HCT116 (cell line): ENCODE results near the gene SRPK2. TPM values are rescaled to one million over a fixed set of nuclear protein-coding genes. Genes with fewer than 3 reads are reported as not detected.

ENCODE experiments used
- ATAC-seq: fragments of 200-7000 bp; cut with Tn5 transposase; 2 replicates; pipeline ENCODE4 v1.9.1; 2020; ENCODE audit warnings: mild to moderate bottlenecking, moderate library complexity
- BruUV-seq: library from RNA; stranded (reverse); fragments of 400-500 nt; replicated peaks from 2 replicates; lab custom pipeline; 2021; lab: Mats Ljungman, UMichigan
- CTCF ChIA-PET: fragments of 300-600 bp; sonication (Branson Sonifier 250); formaldehyde crosslinking; loops from one replicate; lab custom pipeline; 2021; ENCODE audit warnings: antibody characterized with exemption; lab: Charles Lee
- POLR2A ChIA-PET: fragments of 300-600, 350-600 bp; sonication (Branson Sonifier 250); formaldehyde crosslinking; loops from one replicate; lab custom pipeline; 2021; ENCODE audit warnings: antibody characterized with exemption; lab: Charles Lee
- RAD21 ChIA-PET, 2 experiments: fragments of 300-600 bp; sonication (Branson Sonifier 250); formaldehyde crosslinking; loops; one replicate each; lab custom pipeline; 2023; ENCODE audit warnings: low total read pairs in 2 of 2; ENCODE audit not compliant: uncharacterized antibody in 2 of 2, unreplicated experiment in 2 of 2, low non-redundant PET in 1 of 2; lab: Charles Lee
- DNase-seq: peaks from one replicate; pipeline ENCODE4 v3.0.0-alpha.2; 2010; ENCODE audit warnings: low read depth, low spot score
- H2AFZ ChIP-seq: fragments of 200-600 bp; shearing (Covaris generic), sonication (generic); 2 replicates; pipeline ENCODE4 v1.6.1; 2017; ENCODE audit warnings: low read depth, mixed run types, mixed read lengths, antibody characterized with exemption, low read length; ENCODE audit not compliant: poor library complexity, severe bottlenecking
- H3K27ac ChIP-seq: 2 replicates; pipeline ENCODE4 v1.5.1; 2012; ENCODE audit warnings: low read depth, low read length
- H3K27me3 ChIP-seq: fragments of 200-600 bp; sonication (generic); 2 replicates; pipeline ENCODE4 v1.6.1; 2016; ENCODE audit warnings: mixed run types, low read length, mixed read lengths; ENCODE audit not compliant: insufficient read depth
- H3K36me3 ChIP-seq, 2 experiments: fragments of 200-500 bp in 1 of 2; fragments of 200-600 bp in 1 of 2; sonication (Bioruptor generic) in 1 of 2; sonication (generic) in 1 of 2; 2 replicates each; pipeline versions ENCODE4 v1.5.1 to v1.6.1; 2014 to 2016; ENCODE audit warnings: low read length in 2 of 2, inconsistent platforms in 1 of 2, mixed read lengths in 1 of 2, mixed run types in 1 of 2; ENCODE audit not compliant: insufficient read depth in 2 of 2, control insufficient read depth in 1 of 2
- H3K4me1 ChIP-seq, 2 experiments: fragments of 200-600 bp in 1 of 2; sonication (generic) in 1 of 2; 2 replicates each; pipeline versions ENCODE4 v1.5.1 to v1.6.1; 2012 to 2017; ENCODE audit warnings: low read length in 2 of 2, inconsistent platforms in 1 of 2, mild to moderate bottlenecking in 1 of 2, mixed read lengths in 1 of 2, mixed run types in 1 of 2, moderate library complexity in 1 of 2; ENCODE audit not compliant: insufficient read depth in 2 of 2, control insufficient read depth in 1 of 2
- H3K4me2 ChIP-seq: fragments of 200-600 bp; sonication (generic); 2 replicates; pipeline ENCODE4 v1.6.1; 2017; ENCODE audit warnings: mixed run types, low read length, mixed read lengths
- H3K4me3 ChIP-seq, 2 experiments: fragments of 200-600 bp in 1 of 2; sonication (generic) in 1 of 2; replicated peaks in 1 of 2; 2 replicates each; pipeline ENCODE4 v1.5.1; 2011 to 2016; ENCODE audit warnings: low read length in 2 of 2, control low read depth in 1 of 2, low read depth in 1 of 2, mild to moderate bottlenecking in 1 of 2, mixed read lengths in 1 of 2, mixed run types in 1 of 2
- H3K79me2 ChIP-seq: fragments of 200-600 bp; sonication (generic); 2 replicates; pipeline ENCODE4 v1.6.1; 2017; ENCODE audit warnings: mild to moderate bottlenecking, mixed run types, low read length, moderate library complexity, mixed read lengths; ENCODE audit not compliant: insufficient read depth
- H3K9ac ChIP-seq: fragments of 200-600 bp; sonication (generic); 2 replicates; pipeline ENCODE4 v1.6.1; 2016; ENCODE audit warnings: low read length, mixed read lengths
- H3K9me2 ChIP-seq: fragments of 200-600 bp; sonication (generic), shearing (Covaris generic); 2 replicates; pipeline ENCODE4 v1.6.1; 2017; ENCODE audit warnings: mixed run types, mild to moderate bottlenecking, moderate library complexity; ENCODE audit not compliant: insufficient read depth
- H3K9me3 ChIP-seq, 2 experiments: fragments of 200-500 bp in 1 of 2; fragments of 200-600 bp in 1 of 2; sonication (Bioruptor generic) in 1 of 2; sonication (generic) in 1 of 2; 2 replicates each; pipeline ENCODE4 v1.6.1; 2014 to 2017; ENCODE audit warnings: low read length in 2 of 2, mixed read lengths in 2 of 2, inconsistent platforms in 1 of 2, low read depth in 1 of 2, mild to moderate bottlenecking in 1 of 2, mixed run types in 1 of 2, moderate library complexity in 1 of 2; ENCODE audit not compliant: control insufficient read depth in 1 of 2, insufficient read depth in 1 of 2
- H4K20me1 ChIP-seq: fragments of 200-600 bp; sonication (generic), shearing (Covaris generic); 2 replicates; pipeline ENCODE4 v1.6.1; 2017; ENCODE audit warnings: mixed run types, mild to moderate bottlenecking, moderate library complexity; ENCODE audit not compliant: insufficient read depth
- CTCF ChIP-seq, 3 experiments: fragments of 200-600 bp in 1 of 3; sonication (generic) in 1 of 3; IDR thresholded peaks in 2 of 3; conservative IDR thresholded peaks in 1 of 3; 2 replicates each; pipeline ENCODE4 v1.5.1; 2012 to 2017; ENCODE audit warnings: low read depth in 2 of 3, low read length in 2 of 3, antibody characterized with exemption in 1 of 3, borderline replicate concordance in 1 of 3, control low read depth in 1 of 3, mild to moderate bottlenecking in 1 of 3, mixed read lengths in 1 of 3, mixed run types in 1 of 3, moderate library complexity in 1 of 3; ENCODE audit not compliant: insufficient read depth in 1 of 3
- EGR1 ChIP-seq: IDR thresholded peaks from 2 replicates; pipeline ENCODE4 v1.6.1; 2012; ENCODE audit warnings: low read depth
- EZH2 ChIP-seq: fragments of 200-600 bp; sonication (generic); IDR thresholded peaks from 2 replicates; pipeline ENCODE4 v1.6.1; 2017; ENCODE audit warnings: antibody characterized with exemption, mixed run types
- RAD21 ChIP-seq: IDR thresholded peaks from 2 replicates; pipeline ENCODE4 v1.6.1; 2012; ENCODE audit warnings: low read depth, mild to moderate bottlenecking
- SP1 ChIP-seq: IDR thresholded peaks from 2 replicates; pipeline ENCODE4 v1.6.1; 2012; ENCODE audit warnings: low read depth
- ZBTB33 ChIP-seq: IDR thresholded peaks from 2 replicates; pipeline ENCODE4 v1.6.1; 2011; ENCODE audit warnings: mild to moderate bottlenecking, low read length, moderate library complexity; ENCODE audit not compliant: insufficient replicate concordance; ENCODE audit errors: extremely low read depth
- intact Hi-C: fragments of 100-400 bp; cut with micrococcal nuclease; formaldehyde crosslinking; loops from 2 replicates; pipeline ENCODE4 v1.10.0; 2022
- total RNA-seq: library from RNA; stranded (reverse); gene quantifications from one replicate; pipeline ENCODE4 v1.2.1, GENCODE V29; 2021; ENCODE audit not compliant: unreplicated experiment
- TF ChIP-seq, protein P1 (sequence below): IDR thresholded peaks from 2 replicates; pipeline ENCODE4 v1.6.1; 2012

Gene SRPK2
- total RNA-seq, 1 experiment from 2014 or later = 37.4 TPM

- no peaks in the 10 kb centered on the region for H3K36me3 ChIP-seq
- H3K9me2 ChIP-seq = no peaks in the 10 kb centered on the region
- no peak overlapping the region for H3K9ac ChIP-seq
- peaks cover 5 to 17% of the 10 kb centered on the region in 2 experiments; a peak in 3 of 4 replicates for H3K4me1 ChIP-seq
- ATAC-seq = no peak
- H3K4me2 ChIP-seq = no peak overlapping the region
- POLR2A ChIA-PET = interaction anchor here (1.2 kb wide), 1 partner anchor 385 kb away, joined by 3 read pairs; the partner anchor contains the start of gene KMT2E
- TF ChIP-seq ZBTB33 (no peak), SP1 (no peak), EGR1 (no peak), RAD21 (peak; percentile 54), CTCF (IDR thresholded peaks at IDR 0.05 in 2 of 3, conservative IDR thresholded peaks at IDR 0.05 in 1 of 3; ENCODE audit: borderline replicate concordance in 1 of 3, insufficient read depth in 1 of 3, low read depth in 2 of 3, low read length in 2 of 3) (peak; percentile 19 to 53 (median 38); a peak in 4 of 6 replicates), EZH2 (no peak)
- TF ChIP-seq, protein P1, sequence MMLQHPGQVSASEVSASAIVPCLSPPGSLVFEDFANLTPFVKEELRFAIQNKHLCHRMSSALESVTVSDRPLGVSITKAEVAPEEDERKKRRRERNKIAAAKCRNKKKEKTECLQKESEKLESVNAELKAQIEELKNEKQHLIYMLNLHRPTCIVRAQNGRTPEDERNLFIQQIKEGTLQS = no peak
- TF ChIP-seq, all 23 proteins: peak for 2
- no peak for DNase-seq
- no peak overlapping the region for H3K27ac ChIP-seq
- H3K27me3 ChIP-seq = no peaks in the 10 kb centered on the region
- ChIA-PET CTCF (interaction anchor here (0.6 to 1.4 kb wide), 4 partner anchors 31 to 246 kb away, joined by 3 to 4 read pairs (median 4); no protein-coding TSS in a partner anchor), RAD21 (no interaction called here)
- H3K9me3 ChIP-seq = no peaks in the 10 kb centered on the region
- H3K79me2 ChIP-seq = no peaks in the 10 kb centered on the region
- intact Hi-C loops = no loop called here
- no peak overlapping the region for H3K4me3 ChIP-seq
- no peak overlapping the region for H2AFZ ChIP-seq
- no TSS peak for BruUV-seq
- no peaks in the 10 kb centered on the region for H4K20me1 ChIP-seq
These were observed 10.5 kb upstream of the SRPK2 start for GRCh38 chr7:105399043-105399725.
